Upper lobe of left lung (tissue), 4 donors: Measurements from ENCODE around the gene CFAP298.

Experiments used
- CTCF ChIP-seq, 6 experiments: fragments of 450-650 bp in 4 of 6; fragments of 200-600 bp in 2 of 6; sonication (generic) in 2 of 6; IDR thresholded peaks; one replicate each; pipeline ENCODE4 v1.5.1; 2016 to 2019; ENCODE audit warnings: antibody characterized with exemption in 6 of 6
- EP300 ChIP-seq, 4 donors: sonication (generic); formaldehyde crosslinking; IDR thresholded peaks; one replicate each; pipeline ENCODE4 v1.5.1; 2017; ENCODE audit warnings: antibody characterized with exemption in 4 of 4, control low read depth in 2 of 4

- TF ChIP-seq CTCF (IDR thresholded peaks at IDR 0.05), result no peak
- no peak for TF ChIP-seq EP300 (IDR thresholded peaks at IDR 0.05)
Measured at GRCh38 chr21:32604464-32604863, 7.7 kb downstream of the CFAP298 start.
